Spleen (tissue), 7 donors: ENCODE results near the gene MLST8.

Source experiments
- POLR2A ChIP-seq, 3 donors: fragments of 450-650 bp; IDR thresholded peaks; one replicate each; pipeline ENCODE4 v1.5.1; 2017; ENCODE audit warnings: antibody characterized with exemption in 3 of 3, mild to moderate bottlenecking in 1 of 3
- POLR2AphosphoS5 ChIP-seq, 3 donors: sonication (generic); formaldehyde crosslinking; IDR thresholded peaks; one replicate each; pipeline ENCODE4 v1.5.1; 2017; ENCODE audit warnings: antibody characterized with exemption in 3 of 3
- TF ChIP-seq, protein P1 (sequence below), 11 experiments: fragments of 200-600 bp in 7 of 11; fragments of 450-650 bp in 4 of 11; sonication (generic) in 4 of 11; IDR thresholded peaks in 8 of 11; conservative IDR thresholded peaks in 3 of 11; 1 replicate in 7 of 11; 2 replicates in 4 of 11; pipeline versions ENCODE4 v1.4.0 to v1.8.0; 2016 to 2021; ENCODE audit warnings: antibody characterized with exemption in 11 of 11, inconsistent platforms in 4 of 11, mild to moderate bottlenecking in 1 of 11
- donor health status: DM: no; HTN: no; CAD: no; lungs with moderate emphysema.
- donor health status: DM: no; HTN: no; CAD: no.
- donor health status: DM: no; HTN: no; CAD: no.

DNA sequence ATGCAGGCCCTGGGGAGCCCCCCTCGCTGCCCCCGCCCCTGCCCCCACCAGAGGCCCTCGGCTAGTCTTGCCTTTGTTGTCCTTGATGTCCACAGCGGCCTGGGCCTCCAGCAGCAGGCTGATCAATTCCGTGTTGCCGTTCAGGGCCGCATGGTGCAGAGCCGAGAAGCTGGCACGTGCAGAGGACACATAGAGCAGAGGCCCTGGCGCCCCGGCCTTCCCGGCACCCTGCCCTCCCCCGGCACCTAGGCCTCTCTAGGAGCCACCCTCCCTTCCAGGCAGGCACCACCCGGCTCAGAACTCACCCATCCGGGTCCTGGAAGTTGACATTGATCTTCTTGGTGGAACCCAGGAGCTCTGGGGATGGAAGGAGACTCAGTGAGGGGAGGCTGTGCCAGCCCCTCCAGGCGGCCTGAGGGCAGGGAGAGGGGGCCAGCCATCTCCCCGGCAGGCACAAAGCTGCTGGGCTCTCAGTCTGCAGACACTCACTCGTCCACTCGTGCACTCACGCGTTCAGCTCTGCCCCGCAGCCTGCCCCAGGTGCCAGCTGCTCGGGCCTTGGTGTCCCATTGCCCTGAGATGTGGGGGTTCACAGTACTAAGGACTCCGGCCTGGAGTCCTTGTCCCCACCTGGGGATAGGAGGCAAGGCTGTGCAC lies 15.1 kb upstream of the MLST8 start:
- TF ChIP-seq, protein P1, sequence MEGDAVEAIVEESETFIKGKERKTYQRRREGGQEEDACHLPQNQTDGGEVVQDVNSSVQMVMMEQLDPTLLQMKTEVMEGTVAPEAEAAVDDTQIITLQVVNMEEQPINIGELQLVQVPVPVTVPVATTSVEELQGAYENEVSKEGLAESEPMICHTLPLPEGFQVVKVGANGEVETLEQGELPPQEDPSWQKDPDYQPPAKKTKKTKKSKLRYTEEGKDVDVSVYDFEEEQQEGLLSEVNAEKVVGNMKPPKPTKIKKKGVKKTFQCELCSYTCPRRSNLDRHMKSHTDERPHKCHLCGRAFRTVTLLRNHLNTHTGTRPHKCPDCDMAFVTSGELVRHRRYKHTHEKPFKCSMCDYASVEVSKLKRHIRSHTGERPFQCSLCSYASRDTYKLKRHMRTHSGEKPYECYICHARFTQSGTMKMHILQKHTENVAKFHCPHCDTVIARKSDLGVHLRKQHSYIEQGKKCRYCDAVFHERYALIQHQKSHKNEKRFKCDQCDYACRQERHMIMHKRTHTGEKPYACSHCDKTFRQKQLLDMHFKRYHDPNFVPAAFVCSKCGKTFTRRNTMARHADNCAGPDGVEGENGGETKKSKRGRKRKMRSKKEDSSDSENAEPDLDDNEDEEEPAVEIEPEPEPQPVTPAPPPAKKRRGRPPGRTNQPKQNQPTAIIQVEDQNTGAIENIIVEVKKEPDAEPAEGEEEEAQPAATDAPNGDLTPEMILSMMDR (IDR thresholded peaks at IDR 0.05 in 8 of 11, conservative IDR thresholded peaks at IDR 0.05 in 3 of 11) = no peak
- TF ChIP-seq POLR2AphosphoS5 (IDR thresholded peaks at IDR 0.05) = no peak
- TF ChIP-seq POLR2A (IDR thresholded peaks at IDR 0.05) = no peak
